NB4 (cell line): ENCODE results near the gene SEMA5B.

Experiments used
- MYC ChIP-seq: IDR thresholded peaks from 2 replicates; pipeline ENCODE4 v1.6.1; 2011; ENCODE audit warnings: low read depth, low read length
- POLR2A ChIP-seq: IDR thresholded peaks from 2 replicates; pipeline ENCODE4 v1.6.1; 2011; ENCODE audit warnings: mild to moderate bottlenecking; ENCODE audit not compliant: insufficient read length; ENCODE audit errors: extremely low read depth
- TF ChIP-seq, protein P1 (sequence below): IDR thresholded peaks from one replicate; pipeline ENCODE4 v1.5.1; 2012; ENCODE audit warnings: low read depth, low read length
- TF ChIP-seq, protein P2 (sequence below): IDR thresholded peaks from 2 replicates; pipeline ENCODE4 v1.6.1; 2011; ENCODE audit warnings: low read depth, low read length

DNA sequence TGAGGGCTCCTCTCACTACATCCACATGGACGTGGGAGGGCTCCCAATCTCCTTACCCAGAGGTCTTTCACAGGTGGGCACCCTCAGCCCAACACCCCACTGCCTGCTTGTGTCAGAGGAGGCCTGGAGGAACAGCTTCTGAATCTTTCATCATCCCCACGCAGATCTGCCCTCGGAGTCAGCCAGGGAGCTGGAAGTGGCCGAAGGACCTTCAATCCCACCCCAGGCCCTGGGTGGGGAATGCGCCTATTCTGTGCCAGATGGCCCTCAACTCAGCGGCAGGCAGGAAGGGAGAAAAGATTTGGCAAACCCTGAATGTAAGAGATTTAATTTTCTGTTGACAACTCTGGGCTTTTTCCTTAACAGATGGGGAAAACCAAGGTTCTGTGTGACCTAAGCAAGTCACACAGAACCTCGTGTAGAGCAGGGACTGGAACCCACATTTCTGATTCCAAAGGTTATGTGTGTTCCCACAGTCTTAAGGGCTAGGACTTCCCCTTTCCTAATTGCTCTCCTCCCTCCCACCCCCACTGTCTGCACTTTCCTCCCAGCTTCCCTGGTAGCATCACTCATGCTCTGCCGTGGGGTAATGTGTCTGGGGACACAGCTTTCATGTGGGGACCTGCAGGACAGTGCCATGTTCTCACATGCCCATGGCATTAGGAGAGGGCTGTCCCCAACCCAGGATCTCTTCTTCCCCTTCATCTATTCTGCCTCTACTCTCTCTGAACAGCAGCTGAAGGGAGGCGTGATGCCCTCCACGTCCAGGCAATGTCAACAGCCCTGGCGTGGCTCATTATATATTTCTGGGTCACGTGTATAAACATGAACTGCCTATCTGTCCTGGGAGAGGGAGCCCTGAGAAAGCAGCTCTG is 98.1 kb downstream of the SEMA5B start:
- TF ChIP-seq POLR2A (no peak), MYC (no peak)
- TF ChIP-seq, protein P1, sequence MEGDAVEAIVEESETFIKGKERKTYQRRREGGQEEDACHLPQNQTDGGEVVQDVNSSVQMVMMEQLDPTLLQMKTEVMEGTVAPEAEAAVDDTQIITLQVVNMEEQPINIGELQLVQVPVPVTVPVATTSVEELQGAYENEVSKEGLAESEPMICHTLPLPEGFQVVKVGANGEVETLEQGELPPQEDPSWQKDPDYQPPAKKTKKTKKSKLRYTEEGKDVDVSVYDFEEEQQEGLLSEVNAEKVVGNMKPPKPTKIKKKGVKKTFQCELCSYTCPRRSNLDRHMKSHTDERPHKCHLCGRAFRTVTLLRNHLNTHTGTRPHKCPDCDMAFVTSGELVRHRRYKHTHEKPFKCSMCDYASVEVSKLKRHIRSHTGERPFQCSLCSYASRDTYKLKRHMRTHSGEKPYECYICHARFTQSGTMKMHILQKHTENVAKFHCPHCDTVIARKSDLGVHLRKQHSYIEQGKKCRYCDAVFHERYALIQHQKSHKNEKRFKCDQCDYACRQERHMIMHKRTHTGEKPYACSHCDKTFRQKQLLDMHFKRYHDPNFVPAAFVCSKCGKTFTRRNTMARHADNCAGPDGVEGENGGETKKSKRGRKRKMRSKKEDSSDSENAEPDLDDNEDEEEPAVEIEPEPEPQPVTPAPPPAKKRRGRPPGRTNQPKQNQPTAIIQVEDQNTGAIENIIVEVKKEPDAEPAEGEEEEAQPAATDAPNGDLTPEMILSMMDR: no peak
- TF ChIP-seq, protein P2, sequence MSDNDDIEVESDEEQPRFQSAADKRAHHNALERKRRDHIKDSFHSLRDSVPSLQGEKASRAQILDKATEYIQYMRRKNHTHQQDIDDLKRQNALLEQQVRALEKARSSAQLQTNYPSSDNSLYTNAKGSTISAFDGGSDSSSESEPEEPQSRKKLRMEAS: no peak
